MM.1S (cell line): ENCODE data around the gene BCDIN3D.

Experiments
- DNase-seq: peaks from one replicate; pipeline ENCODE4 v3.0.0-alpha.2; 2015
- H2AFZ ChIP-seq: fragments of 300-600 bp; sonication (generic); 2 replicates; pipeline ENCODE4 v1.6.0; 2016; ENCODE audit warnings: antibody characterized with exemption, low read length
- H3F3A ChIP-seq: fragments of 300-600 bp; sonication (generic); 2 replicates; pipeline ENCODE4 v1.6.1; 2016; ENCODE audit warnings: mild to moderate bottlenecking, antibody characterized with exemption, low read length, moderate library complexity, mixed read lengths; ENCODE audit not compliant: insufficient read depth
- H3K27ac ChIP-seq: fragments of 300-600 bp; sonication (generic); 2 replicates; pipeline ENCODE4 v1.5.1; 2016; ENCODE audit warnings: mild to moderate bottlenecking, low read length
- H3K27me3 ChIP-seq: fragments of 300-600 bp; sonication (generic); replicated peaks from 2 replicates; pipeline ENCODE4 v1.6.0; 2016; ENCODE audit warnings: low read length; ENCODE audit not compliant: insufficient read depth
- H3K36me3 ChIP-seq: fragments of 300-600 bp; sonication (generic); replicated peaks from 2 replicates; pipeline ENCODE4 v1.6.1; 2016; ENCODE audit warnings: mild to moderate bottlenecking, low read length, mixed read lengths; ENCODE audit not compliant: insufficient read depth
- H3K4me1 ChIP-seq: fragments of 300-600 bp; sonication (generic); 2 replicates; pipeline ENCODE4 v1.6.1; 2016; ENCODE audit warnings: low read length, mixed read lengths
- H3K4me2 ChIP-seq: fragments of 300-600 bp; sonication (generic); 2 replicates; pipeline ENCODE4 v1.6.0; 2016; ENCODE audit warnings: low read depth, low read length
- H3K4me3 ChIP-seq: fragments of 300-600 bp; sonication (generic); 2 replicates; pipeline ENCODE4 v1.5.1; 2016; ENCODE audit warnings: low read length, mixed read lengths
- H3K79me2 ChIP-seq: fragments of 300-600 bp; sonication (generic); 2 replicates; pipeline ENCODE4 v1.6.1; 2016; ENCODE audit warnings: mixed run types, low read length, mixed read lengths
- H3K9ac ChIP-seq: fragments of 300-600 bp; sonication (generic); 2 replicates; pipeline ENCODE4 v1.6.1; 2016; ENCODE audit warnings: low read length, mixed read lengths
- H3K9me2 ChIP-seq: fragments of 300-600 bp; sonication (generic); replicated peaks from 2 replicates; pipeline ENCODE4 v1.6.1; 2016; ENCODE audit warnings: mild to moderate bottlenecking, low read length, mixed read lengths; ENCODE audit not compliant: insufficient read depth
- H3K9me3 ChIP-seq: fragments of 300-600 bp; sonication (generic); replicated peaks from 2 replicates; pipeline ENCODE4 v1.6.1; 2016; ENCODE audit warnings: mild to moderate bottlenecking, low read length, mixed read lengths; ENCODE audit not compliant: insufficient read depth
- H4K20me1 ChIP-seq: fragments of 300-600 bp; sonication (generic); 2 replicates; pipeline ENCODE4 v1.6.1; 2016; ENCODE audit warnings: mild to moderate bottlenecking, low read length, moderate library complexity, mixed read lengths; ENCODE audit not compliant: insufficient read depth
- CTCF ChIP-seq: fragments of 300-600 bp; sonication (generic); IDR thresholded peaks from 2 replicates; pipeline ENCODE4 v1.5.1; 2016; ENCODE audit warnings: antibody characterized with exemption, low read length, mixed read lengths
- EZH2 ChIP-seq: fragments of 300-600 bp; sonication (generic); optimal IDR thresholded peaks from 2 replicates; pipeline ENCODE3; 2017; ENCODE audit warnings: low read depth, mild to moderate bottlenecking, antibody characterized with exemption, low read length, mixed read lengths
- EZH2phosphoT487 ChIP-seq: fragments of 300-600 bp; sonication (generic); IDR thresholded peaks from 2 replicates; pipeline ENCODE4 v1.6.1; 2018; ENCODE audit warnings: antibody characterized with exemption, low read length

Gene BCDIN3D

GRCh38 chr12:49891012-49891411 is 48.1 kb upstream of the BCDIN3D start:
- Histone ChIP-seq H3K4me1 (no peaks in the 10 kb centered on the region), H3K9me3 (no peaks in the 10 kb centered on the region), H3K79me2 (no peaks in the 10 kb centered on the region), H3K27me3 (peaks cover 15% of the 10 kb centered on the region), H2AFZ (no peak overlapping the region), H3K9ac (no peak overlapping the region), H3K4me3 (no peak overlapping the region), H3K27ac (no peak overlapping the region), H3K4me2 (no peak overlapping the region), H3F3A (no peaks in the 10 kb centered on the region), H3K9me2 (no peaks in the 10 kb centered on the region), H4K20me1 (no peaks in the 10 kb centered on the region), H3K36me3 (no peaks in the 10 kb centered on the region)
- DNase-seq, result no peak
- no peak for TF ChIP-seq CTCF
- no peak for TF ChIP-seq EZH2phosphoT487
- TF ChIP-seq EZH2, result no peak

GRCh38 chr12:49890096-49890461 is 47.2 kb upstream of the BCDIN3D start:
- Histone ChIP-seq H3K4me3 (no peak overlapping the region), H3F3A (no peaks in the 10 kb centered on the region), H3K36me3 (no peaks in the 10 kb centered on the region), H3K9me3 (no peaks in the 10 kb centered on the region), H4K20me1 (no peaks in the 10 kb centered on the region), H3K4me1 (no peaks in the 10 kb centered on the region), H3K9ac (no peak overlapping the region), H3K9me2 (no peaks in the 10 kb centered on the region), H3K27ac (no peak overlapping the region), H3K27me3 (peaks cover 24% of the 10 kb centered on the region), H3K79me2 (no peaks in the 10 kb centered on the region), H2AFZ (no peak overlapping the region), H3K4me2 (no peak overlapping the region)
- no peak for DNase-seq
- TF ChIP-seq EZH2phosphoT487, result no peak
- no peak for TF ChIP-seq EZH2

- Histone ChIP-seq H3K36me3 (no peaks in the 10 kb centered on the region), H3K27me3 (peaks cover 28% of the 10 kb centered on the region), H4K20me1 (no peaks in the 10 kb centered on the region), H3K9me2 (no peaks in the 10 kb centered on the region), H3K4me2 (no peak overlapping the region), H3K9ac (no peak overlapping the region), H3K4me3 (no peak overlapping the region), H3F3A (no peaks in the 10 kb centered on the region), H3K27ac (no peak overlapping the region), H3K9me3 (no peaks in the 10 kb centered on the region), H3K4me1 (no peaks in the 10 kb centered on the region), H2AFZ (no peak overlapping the region), H3K79me2 (no peaks in the 10 kb centered on the region)
- DNase-seq, result no peak
- TF ChIP-seq CTCF, result no peak
- TF ChIP-seq EZH2phosphoT487, result no peak
- TF ChIP-seq EZH2, result no peak
Observed at GRCh38 chr12:49889361-49890095, 46.6 kb upstream of the BCDIN3D start.

GRCh38 chr12:49888461-49889151 is 45.7 kb upstream of the BCDIN3D start:
- Histone ChIP-seq H3K9me2 (no peaks in the 10 kb centered on the region), H3K4me3 (no peak overlapping the region), H3F3A (no peaks in the 10 kb centered on the region), H3K9me3 (no peaks in the 10 kb centered on the region), H4K20me1 (no peaks in the 10 kb centered on the region), H3K27me3 (peaks cover 34% of the 10 kb centered on the region), H3K79me2 (no peaks in the 10 kb centered on the region), H3K36me3 (no peaks in the 10 kb centered on the region), H3K4me2 (no peak overlapping the region), H3K9ac (no peak overlapping the region), H2AFZ (no peak overlapping the region), H3K27ac (no peak overlapping the region), H3K4me1 (no peaks in the 10 kb centered on the region)
- no peak for TF ChIP-seq CTCF
- TF ChIP-seq EZH2, result no peak
- no peak for TF ChIP-seq EZH2phosphoT487
- DNase-seq, result no peak
